ENCODE results near the gene SLTM. TPM values are rescaled to one million over a fixed set of nuclear protein-coding genes. Genes with fewer than 3 reads are reported as not detected.

SLTM gene
- polyA plus RNA-seq, 1 donor from 2014 or later, result 124 TPM

- Histone ChIP-seq H2AFZ (ENCODE audit: low read depth, low read length) (no peak overlapping the region), H3K36me3 (ENCODE audit: insufficient read depth, low read length) (no peaks in the 10 kb centered on the region), H3K9ac (ENCODE audit: low read length) (no peak overlapping the region)
Measured at GRCh38 chr15:58865425-58865880, 68.0 kb downstream of the SLTM start.

More at GRCh38 chr15:58865425-58865880, 68.0 kb downstream of the SLTM start:
- Histone ChIP-seq H4K20me1 (ENCODE audit: insufficient read depth) (no peaks in the 10 kb centered on the region), H3F3A (ENCODE audit: insufficient read depth, low read length, poor library complexity, severe bottlenecking) (no peaks in the 10 kb centered on the region), H3K27ac (ENCODE audit: low read length) (no peak overlapping the region), H3K4me3 (ENCODE audit: low read length) (no peak overlapping the region), H3K27me3 (ENCODE audit: insufficient read depth, low read depth, low read length) (no peaks in the 10 kb centered on the region), H3K4me2 (ENCODE audit: low read length) (no peak overlapping the region), H3K79me2 (replicated peaks; ENCODE audit: insufficient read depth, low read length) (no peaks in the 10 kb centered on the region), H3K9me2 (ENCODE audit: insufficient read depth, low read length) (no peaks in the 10 kb centered on the region), H3K9me3 (ENCODE audit: low read length) (no peaks in the 10 kb centered on the region)
- TF ChIP-seq EZH2 (IDR thresholded peaks at IDR 0.05; ENCODE audit: borderline replicate concordance, insufficient read depth, low read length, poor library complexity, severe bottlenecking) (no peak), EP300 (conservative IDR thresholded peaks at IDR 0.05; ENCODE audit: poor library complexity, severe bottlenecking) (no peak), REST (IDR thresholded peaks at IDR 0.05; ENCODE audit: borderline replicate concordance) (no peak), RAD21 (conservative IDR thresholded peaks at IDR 0.05) (no peak), POLR2AphosphoS5 (IDR thresholded peaks at IDR 0.05) (no peak), TAF1 (IDR thresholded peaks at IDR 0.05; ENCODE audit: low read depth) (no peak), MXI1 (conservative IDR thresholded peaks at IDR 0.05; ENCODE audit: poor library complexity, severe bottlenecking) (no peak), CTCF (IDR thresholded peaks at IDR 0.05; ENCODE audit: poor library complexity, severe bottlenecking) (no peak), SMC3 (conservative IDR thresholded peaks at IDR 0.05; ENCODE audit: poor library complexity) (no peak)
